ENCODE data around the gene ABHD12. TPM values are rescaled to one million over a fixed set of nuclear protein-coding genes. Genes with fewer than 3 reads are reported as not detected.

Gene ABHD12
- 20.2 and 25.0 TPM in 2 replicates for polyA plus RNA-seq (2011; rRNA removed)
- 18.3 and 21.0 TPM in 2 replicates for polyA minus RNA-seq (2011; rRNA and poly(A)+ RNA removed)

DNA sequence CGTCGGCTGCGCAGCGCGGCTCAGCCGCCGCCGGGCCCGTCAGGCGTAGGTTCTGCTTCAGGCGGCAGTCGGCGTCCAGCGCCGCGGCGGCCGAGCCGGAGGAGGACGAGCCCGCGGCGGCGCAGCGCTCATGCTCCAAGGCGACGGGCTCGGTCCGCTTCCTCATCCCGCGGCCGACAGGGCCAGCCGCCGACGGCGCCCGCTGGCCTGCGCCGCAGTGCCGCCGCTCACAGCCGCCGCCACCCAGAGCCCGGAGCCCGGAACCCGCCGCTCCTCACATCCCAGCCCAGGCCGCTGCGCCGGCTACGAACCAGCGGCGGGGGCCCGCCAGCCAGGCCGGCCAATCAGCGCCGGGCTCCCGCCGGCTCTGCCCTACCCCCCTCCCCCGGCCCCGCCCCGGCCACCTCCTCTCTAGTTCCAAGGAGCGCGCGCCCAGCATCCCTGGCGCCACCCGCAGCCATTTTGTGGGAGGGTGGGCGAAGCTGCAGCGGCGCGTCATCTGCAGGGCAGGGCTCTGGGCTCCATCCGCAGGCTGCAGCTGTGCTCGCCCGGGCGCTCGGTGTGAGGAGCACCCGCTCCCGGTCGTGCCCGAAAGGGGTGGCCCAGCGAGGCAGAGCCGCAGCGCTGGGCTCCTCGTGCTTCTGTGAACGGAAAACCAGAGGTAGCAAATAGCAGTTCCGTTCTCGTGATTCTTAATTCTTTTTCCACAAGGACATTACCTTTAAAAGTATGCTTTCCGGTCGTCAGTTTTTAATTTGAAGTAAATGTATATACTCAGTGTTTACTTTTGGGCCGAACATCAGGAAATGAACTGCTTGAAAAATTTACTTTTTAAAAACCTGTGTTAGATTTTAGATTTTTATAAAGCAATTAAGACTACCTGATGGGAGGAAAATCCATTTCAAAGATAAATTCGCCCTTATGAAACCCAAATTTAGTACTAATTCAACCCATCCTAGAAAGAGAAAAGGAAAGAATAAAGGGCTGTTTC is at the start of gene ABHD12:
Gene ABHD12 (minus strand): TSS at position 298 of the 991 bp plus-strand sequence. CDS start 132 bp downstream, at position 166.
- CTCF ChIA-PET: no interaction called here
- TF ChIP-seq, protein P1, sequence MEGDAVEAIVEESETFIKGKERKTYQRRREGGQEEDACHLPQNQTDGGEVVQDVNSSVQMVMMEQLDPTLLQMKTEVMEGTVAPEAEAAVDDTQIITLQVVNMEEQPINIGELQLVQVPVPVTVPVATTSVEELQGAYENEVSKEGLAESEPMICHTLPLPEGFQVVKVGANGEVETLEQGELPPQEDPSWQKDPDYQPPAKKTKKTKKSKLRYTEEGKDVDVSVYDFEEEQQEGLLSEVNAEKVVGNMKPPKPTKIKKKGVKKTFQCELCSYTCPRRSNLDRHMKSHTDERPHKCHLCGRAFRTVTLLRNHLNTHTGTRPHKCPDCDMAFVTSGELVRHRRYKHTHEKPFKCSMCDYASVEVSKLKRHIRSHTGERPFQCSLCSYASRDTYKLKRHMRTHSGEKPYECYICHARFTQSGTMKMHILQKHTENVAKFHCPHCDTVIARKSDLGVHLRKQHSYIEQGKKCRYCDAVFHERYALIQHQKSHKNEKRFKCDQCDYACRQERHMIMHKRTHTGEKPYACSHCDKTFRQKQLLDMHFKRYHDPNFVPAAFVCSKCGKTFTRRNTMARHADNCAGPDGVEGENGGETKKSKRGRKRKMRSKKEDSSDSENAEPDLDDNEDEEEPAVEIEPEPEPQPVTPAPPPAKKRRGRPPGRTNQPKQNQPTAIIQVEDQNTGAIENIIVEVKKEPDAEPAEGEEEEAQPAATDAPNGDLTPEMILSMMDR (IDR thresholded peaks at IDR 0.05; ENCODE audit: insufficient read depth, low read depth, low read length): peak; percentile 21; the same call in 1 of the 2 replicates
- Histone ChIP-seq H3K4me3 (ENCODE audit: low read depth, low read length) (peak within 1 kb of the TSS; percentile 97), H3K36me3 (ENCODE audit: control insufficient read depth, insufficient read depth, low read length) (no peaks in the 10 kb centered on the region), H3K27me3 (ENCODE audit: control insufficient read depth, insufficient read depth, low read length) (no peaks in the 10 kb centered on the region)
- POLR2A ChIA-PET: no interaction called here
- peak; percentile 62 for DNase-seq (ENCODE audit: low read depth)

- Histone ChIP-seq H3K27me3 (ENCODE audit: control insufficient read depth, insufficient read depth, low read length) (no peaks in the 10 kb centered on the region), H3K36me3 (ENCODE audit: control insufficient read depth, insufficient read depth, low read length) (no peaks in the 10 kb centered on the region), H3K4me3 (ENCODE audit: low read depth, low read length) (no peak overlapping the region)
- DNase-seq (ENCODE audit: low read depth): no peak
- ChIA-PET POLR2A (no interaction called here), CTCF (no interaction called here)
- TF ChIP-seq, protein P1 (IDR thresholded peaks at IDR 0.05; ENCODE audit: insufficient read depth, low read depth, low read length): no peak
Observed at GRCh38 chr20:25439328-25439727, 48.7 kb upstream of the ABHD12 start.

- Histone ChIP-seq H3K36me3 (ENCODE audit: control insufficient read depth, insufficient read depth, low read length) (no peaks in the 10 kb centered on the region), H3K4me3 (ENCODE audit: low read depth, low read length) (no peak overlapping the region), H3K27me3 (ENCODE audit: control insufficient read depth, insufficient read depth, low read length) (no peaks in the 10 kb centered on the region)
- TF ChIP-seq, protein P1 (IDR thresholded peaks at IDR 0.05; ENCODE audit: insufficient read depth, low read depth, low read length): no peak
- CTCF ChIA-PET: interaction anchor here (1.0 kb wide), 1 partner anchor 13 kb away, joined by 3 read pairs; no protein-coding TSS in a partner anchor
- POLR2A ChIA-PET: interaction anchor here (0.5 kb wide), 1 partner anchor 118 kb away, joined by 3 read pairs; no protein-coding TSS in a partner anchor
- peak; percentile 20 for DNase-seq (ENCODE audit: low read depth)
Observed at GRCh38 chr20:25437153-25437581, 46.5 kb upstream of the ABHD12 start.

DNA sequence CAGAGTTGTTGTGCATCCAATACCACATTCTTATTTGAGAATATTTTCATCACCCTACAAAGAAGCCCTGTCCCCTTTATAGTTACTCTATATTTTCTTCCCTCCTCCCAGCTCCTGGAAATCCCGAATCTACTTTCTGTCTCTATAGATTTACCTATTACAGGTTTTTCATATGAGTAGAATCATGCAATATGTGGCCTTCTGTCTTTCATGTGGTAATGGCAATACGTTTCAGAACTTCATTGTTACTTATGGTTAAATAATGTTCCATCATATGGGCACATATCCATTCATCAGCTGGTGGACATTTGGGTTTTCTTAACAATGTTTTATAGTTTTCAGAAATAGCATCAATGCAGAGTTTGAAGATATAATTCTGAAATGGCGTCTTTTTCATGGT is 33.9 kb upstream of the ABHD12 start:
- POLR2A ChIA-PET: no interaction called here

DNA sequence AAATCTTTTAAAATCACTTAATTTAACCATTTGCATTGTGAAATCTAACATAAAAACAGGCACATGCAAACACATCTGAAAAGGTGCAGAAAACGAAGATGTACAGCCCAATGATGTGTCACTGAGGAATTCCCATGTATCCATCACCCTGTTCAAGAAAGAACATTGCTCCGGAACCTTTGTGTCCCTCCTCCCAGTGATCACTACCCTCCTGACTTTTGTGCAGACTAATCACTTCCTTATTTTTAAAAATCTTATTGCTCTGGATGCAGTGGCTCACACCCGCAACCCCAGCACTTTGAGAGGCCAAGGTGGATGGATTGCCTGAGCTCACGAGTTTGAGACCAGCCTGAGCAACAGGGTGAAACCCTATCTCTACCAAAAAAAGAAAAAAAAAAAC is 31.4 kb upstream of the ABHD12 start:
- no peaks in the 10 kb centered on the region for H3K27me3 ChIP-seq (ENCODE audit: control insufficient read depth, insufficient read depth, low read length)
- CTCF ChIA-PET: no interaction called here
- TF ChIP-seq, protein P1 (IDR thresholded peaks at IDR 0.05; ENCODE audit: insufficient read depth, low read depth, low read length): no peak
- DNase-seq (ENCODE audit: low read depth): no peak
- no peaks in the 10 kb centered on the region for H3K36me3 ChIP-seq (ENCODE audit: control insufficient read depth, insufficient read depth, low read length)
- no peak overlapping the region for H3K4me3 ChIP-seq (ENCODE audit: low read depth, low read length)
- POLR2A ChIA-PET: no interaction called here

More for the DNA sequence above, 33.9 kb upstream of the ABHD12 start:
- no peaks in the 10 kb centered on the region for H3K27me3 ChIP-seq (ENCODE audit: control insufficient read depth, insufficient read depth, low read length)
- DNase-seq (ENCODE audit: low read depth): no peak
- no peaks in the 10 kb centered on the region for H3K36me3 ChIP-seq (ENCODE audit: control insufficient read depth, insufficient read depth, low read length)
- CTCF ChIA-PET: no interaction called here
- TF ChIP-seq, protein P1 (IDR thresholded peaks at IDR 0.05; ENCODE audit: insufficient read depth, low read depth, low read length): no peak
- no peak overlapping the region for H3K4me3 ChIP-seq (ENCODE audit: low read depth, low read length)

Measured in BJ (cell line).